ENCODE data around the gene PRG3.

The PRG3 gene

DNA sequence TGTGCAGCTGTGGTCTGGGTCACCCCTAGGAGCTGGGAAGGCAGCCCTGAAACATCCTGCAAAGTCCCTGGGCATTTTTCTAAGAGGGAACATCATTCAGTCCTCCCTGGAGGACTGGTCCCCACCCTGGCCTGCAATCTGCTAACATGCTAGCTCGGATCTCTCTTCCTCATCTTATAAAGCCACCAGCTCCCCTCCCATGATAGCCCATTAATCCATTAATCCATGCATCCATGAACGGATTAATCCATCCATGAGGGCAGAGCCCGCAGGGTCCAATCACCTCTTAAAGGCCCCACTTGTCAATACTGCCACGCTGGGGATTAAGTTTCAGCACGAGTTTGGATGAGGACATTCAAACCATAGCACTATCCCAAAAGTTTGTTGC lies 12.1 kb downstream of the PRG3 start:
- TF ChIP-seq, protein P1, sequence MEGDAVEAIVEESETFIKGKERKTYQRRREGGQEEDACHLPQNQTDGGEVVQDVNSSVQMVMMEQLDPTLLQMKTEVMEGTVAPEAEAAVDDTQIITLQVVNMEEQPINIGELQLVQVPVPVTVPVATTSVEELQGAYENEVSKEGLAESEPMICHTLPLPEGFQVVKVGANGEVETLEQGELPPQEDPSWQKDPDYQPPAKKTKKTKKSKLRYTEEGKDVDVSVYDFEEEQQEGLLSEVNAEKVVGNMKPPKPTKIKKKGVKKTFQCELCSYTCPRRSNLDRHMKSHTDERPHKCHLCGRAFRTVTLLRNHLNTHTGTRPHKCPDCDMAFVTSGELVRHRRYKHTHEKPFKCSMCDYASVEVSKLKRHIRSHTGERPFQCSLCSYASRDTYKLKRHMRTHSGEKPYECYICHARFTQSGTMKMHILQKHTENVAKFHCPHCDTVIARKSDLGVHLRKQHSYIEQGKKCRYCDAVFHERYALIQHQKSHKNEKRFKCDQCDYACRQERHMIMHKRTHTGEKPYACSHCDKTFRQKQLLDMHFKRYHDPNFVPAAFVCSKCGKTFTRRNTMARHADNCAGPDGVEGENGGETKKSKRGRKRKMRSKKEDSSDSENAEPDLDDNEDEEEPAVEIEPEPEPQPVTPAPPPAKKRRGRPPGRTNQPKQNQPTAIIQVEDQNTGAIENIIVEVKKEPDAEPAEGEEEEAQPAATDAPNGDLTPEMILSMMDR (IDR thresholded peaks at IDR 0.05) = no peak

DNA sequence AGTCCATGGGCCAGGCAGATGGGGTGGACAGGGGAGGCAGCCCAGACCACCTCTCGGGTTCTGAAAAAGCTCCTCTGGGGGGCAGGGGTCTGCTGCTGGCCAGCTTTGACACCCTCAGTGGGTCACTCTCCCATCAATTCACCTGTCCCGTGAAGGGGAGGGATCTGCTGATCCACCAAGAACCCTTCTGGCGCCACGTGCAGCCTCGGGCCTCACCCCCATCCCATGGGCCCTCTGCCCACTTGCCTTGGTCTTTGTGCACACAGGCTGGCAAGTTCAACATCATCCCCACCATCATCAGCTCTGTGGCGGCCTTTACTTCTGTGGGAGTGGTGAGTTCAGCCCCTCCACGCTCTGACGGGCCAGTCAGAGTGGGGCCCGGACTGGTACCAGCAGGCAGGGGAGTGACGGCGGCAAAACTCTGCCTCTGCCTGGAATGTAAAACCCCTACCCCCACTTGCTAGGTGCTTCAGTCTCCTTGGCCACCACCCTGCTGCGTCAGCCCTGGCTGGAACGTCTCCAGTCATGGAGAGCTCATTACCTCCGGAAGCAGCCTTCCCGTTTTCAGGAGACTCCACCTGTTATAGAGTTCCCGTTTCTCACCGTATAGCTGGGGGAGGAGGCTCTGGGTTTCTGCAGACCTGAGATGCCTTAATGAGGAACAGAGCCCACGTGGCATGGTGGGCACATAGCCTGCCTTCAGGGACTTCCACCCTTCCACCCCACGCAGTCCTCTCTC lies 12.7 kb downstream of the PRG3 start:
- TF ChIP-seq, protein P1 (IDR thresholded peaks at IDR 0.05) = no peak

DNA sequence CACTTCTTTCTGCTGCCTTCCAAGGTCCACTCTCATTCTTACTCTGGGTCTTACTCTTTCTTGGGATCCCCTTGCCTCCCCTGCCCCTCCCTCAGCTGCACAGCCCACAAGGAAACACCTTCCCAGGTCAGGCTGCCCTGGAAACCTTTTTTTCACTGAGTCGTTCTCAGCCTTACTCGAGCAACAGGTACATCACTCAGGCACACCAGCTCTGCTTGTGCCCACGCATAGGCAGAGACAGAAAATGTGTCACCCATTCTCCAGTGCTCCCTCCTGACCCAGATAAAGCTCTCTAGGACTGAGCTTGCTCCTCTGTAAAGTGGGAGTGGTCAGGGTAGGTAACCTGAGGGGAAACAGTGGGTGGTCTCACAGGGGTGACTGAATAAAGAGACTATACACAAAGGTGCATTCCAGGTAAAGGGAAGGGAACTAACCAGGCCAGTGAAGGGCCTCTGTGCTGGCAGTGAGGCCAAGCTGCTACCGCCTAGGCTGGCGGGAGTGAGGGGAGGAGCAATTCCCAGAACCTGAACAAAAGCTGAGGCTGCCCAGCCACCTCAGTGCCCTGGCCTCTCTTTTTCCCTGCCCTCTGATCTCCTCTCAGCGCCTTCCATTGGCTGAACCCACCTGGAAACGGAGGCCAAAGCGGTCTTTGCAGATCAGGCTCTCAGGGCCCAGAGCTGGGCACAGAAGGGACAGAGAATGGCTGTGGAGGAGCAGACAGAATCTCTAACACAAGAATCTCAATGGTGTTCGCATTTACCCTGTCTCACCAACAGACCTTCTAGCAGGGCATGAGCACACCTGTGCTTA lies 15.9 kb downstream of the PRG3 start:
- TF ChIP-seq, protein P1 (IDR thresholded peaks at IDR 0.05) = no peak

DNA sequence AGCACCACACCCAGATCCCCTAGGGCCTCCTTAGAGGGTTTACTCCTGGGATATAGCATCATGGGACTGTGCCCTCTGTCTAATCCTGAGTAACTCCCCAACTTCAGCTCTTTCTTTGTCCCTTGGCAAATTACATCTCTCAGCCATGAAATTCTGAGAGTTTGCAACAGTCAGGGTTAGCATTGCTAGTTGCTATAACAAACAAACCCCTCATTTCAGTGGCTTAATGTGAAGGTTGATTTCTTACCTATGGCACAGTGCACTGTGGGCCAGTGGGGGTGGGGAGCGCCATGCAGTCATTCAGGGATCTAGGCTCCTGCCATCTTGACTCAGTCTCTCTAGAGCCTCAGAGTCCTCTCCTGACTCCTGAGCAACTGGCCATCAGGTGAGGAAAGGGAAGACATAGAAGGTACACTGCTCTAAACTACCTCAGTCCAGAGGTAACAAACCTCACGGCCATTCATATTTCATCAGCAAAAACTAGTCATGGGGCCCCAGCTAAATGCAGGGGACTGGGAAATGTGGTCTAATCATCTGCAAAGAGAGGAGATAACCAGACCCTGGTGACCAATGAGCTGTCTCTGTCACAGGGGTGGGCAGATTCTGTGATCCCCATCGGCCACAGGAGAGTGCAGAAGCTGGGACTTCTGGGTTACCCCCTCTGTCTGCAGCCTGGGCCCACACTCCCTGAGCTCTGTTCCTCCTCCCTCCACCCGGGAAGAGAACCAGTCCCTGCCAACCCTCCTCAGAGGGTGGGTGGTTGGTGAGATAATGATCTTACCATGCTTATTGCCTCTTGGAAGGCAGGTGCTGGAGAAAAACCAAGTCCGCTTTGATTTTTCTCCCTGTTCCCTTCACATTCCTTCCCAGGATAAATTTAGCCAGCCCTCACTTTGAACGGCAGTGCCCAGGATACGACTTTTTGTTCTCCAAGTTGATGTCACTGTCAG lies 17.5 kb downstream of the PRG3 start:
- TF ChIP-seq, protein P1 (IDR thresholded peaks at IDR 0.05) = no peak

DNA sequence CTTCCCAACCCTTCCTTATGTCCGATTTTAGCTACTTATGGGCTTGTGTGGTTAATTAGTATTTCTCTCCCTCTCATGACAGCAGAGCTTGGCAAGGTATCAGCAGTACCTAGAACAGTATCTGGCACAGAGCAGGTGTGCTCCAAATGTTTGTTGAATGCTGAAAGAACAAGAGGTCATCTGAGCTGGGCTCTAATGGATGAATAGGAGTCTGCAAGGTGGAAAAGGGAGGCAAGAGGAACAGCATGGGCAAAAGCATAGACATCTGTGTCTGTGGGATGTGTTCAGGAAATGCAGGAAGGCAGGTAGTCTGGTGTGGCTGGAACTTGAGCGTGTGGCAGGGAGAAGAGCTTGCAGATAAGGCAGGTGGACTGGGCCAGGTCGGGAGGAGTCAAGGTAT lies 19.0 kb downstream of the PRG3 start:
- TF ChIP-seq, protein P1 (IDR thresholded peaks at IDR 0.05) = no peak

DNA sequence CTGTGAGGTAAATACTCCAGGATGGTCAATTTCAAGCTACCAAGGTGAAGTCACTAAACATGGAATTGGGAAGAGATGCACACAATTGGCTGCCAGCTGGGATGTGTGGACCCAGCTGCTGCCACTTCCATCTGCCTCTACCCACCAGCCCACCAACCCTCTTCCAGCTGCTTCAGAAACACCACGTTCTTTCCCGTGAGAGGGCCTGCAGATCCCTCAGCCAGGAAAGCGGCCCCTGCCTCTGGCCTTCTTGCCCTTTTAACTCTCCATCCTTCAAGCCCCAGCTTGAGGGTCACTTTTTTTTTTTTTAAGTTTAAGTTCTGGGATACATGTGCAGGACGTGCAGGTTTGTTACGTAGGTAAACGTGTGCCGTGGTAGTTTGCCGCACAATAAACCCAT lies 20.0 kb downstream of the PRG3 start:
- TF ChIP-seq, protein P1 (IDR thresholded peaks at IDR 0.05) = no peak

All from LNCAP (cell line).